ENCODE results near the gene HEATR5B. TPM values are rescaled to one million over a fixed set of nuclear protein-coding genes. Genes with fewer than 3 reads are reported as not detected.

The HEATR5B gene
- total RNA-seq, 4 donors from 2014 or later: 29.9 to 33.7 (median 31.1) TPM

- H3K4me3 ChIP-seq (ENCODE audit: low read depth, poor library complexity, severe bottlenecking): no peak overlapping the region
- no peak for DNase-seq (ENCODE audit: low spot score in 2 of 2)
- TF ChIP-seq, protein P1, sequence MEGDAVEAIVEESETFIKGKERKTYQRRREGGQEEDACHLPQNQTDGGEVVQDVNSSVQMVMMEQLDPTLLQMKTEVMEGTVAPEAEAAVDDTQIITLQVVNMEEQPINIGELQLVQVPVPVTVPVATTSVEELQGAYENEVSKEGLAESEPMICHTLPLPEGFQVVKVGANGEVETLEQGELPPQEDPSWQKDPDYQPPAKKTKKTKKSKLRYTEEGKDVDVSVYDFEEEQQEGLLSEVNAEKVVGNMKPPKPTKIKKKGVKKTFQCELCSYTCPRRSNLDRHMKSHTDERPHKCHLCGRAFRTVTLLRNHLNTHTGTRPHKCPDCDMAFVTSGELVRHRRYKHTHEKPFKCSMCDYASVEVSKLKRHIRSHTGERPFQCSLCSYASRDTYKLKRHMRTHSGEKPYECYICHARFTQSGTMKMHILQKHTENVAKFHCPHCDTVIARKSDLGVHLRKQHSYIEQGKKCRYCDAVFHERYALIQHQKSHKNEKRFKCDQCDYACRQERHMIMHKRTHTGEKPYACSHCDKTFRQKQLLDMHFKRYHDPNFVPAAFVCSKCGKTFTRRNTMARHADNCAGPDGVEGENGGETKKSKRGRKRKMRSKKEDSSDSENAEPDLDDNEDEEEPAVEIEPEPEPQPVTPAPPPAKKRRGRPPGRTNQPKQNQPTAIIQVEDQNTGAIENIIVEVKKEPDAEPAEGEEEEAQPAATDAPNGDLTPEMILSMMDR (IDR thresholded peaks at IDR 0.05): no peak
- TF ChIP-seq POLR2A (IDR thresholded peaks at IDR 0.05): no peak
- WGBS, 2 donors: 79 to 88% methylated on average over 1 of the region's 1 CpG
- intact Hi-C loops (cut with DNase I; ENCODE audit: low total_unique reads): no loop called here
These were observed 1.6 kb upstream of the HEATR5B start for GRCh38 chr2:37085731-37086147.

DNA sequence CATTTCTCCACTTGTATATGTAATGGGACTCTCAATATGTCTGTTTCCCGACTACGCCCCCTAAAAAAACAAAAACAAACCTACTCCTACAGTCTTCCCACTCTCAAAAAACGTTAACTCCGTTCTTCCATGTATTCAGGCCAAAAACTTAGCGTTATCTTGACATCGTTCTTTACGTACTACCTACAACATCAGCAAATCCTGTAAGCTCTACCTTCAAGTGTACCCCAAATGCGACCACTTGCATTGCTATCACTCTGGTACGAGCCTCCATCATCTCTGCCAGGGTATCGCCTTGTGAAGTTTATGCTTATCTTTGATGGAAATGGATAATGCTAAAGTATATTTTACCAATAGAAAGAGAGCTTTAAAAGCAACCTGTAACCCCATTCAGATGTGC, 625 bp upstream of the HEATR5B start:
- 2% methylated on average over 10 of the region's 10 CpGs for WGBS, 2 donors
- no peak for TF ChIP-seq POLR2A (IDR thresholded peaks at IDR 0.05)
- TF ChIP-seq, protein P1 (IDR thresholded peaks at IDR 0.05): no peak
- intact Hi-C loops (cut with DNase I; ENCODE audit: low total_unique reads): no loop called here

GRCh38 chr2:37080689-37081088, 3.5 kb downstream of the HEATR5B start:
- intact Hi-C loops (cut with DNase I; ENCODE audit: low total_unique reads): no loop called here
- no peak for DNase-seq (ENCODE audit: low spot score in 2 of 2)
- no peak overlapping the region for H3K4me3 ChIP-seq (ENCODE audit: low read depth, poor library complexity, severe bottlenecking)
- no peak for TF ChIP-seq POLR2A (IDR thresholded peaks at IDR 0.05)
- TF ChIP-seq, protein P1 (IDR thresholded peaks at IDR 0.05): no peak
- 43 to 46% methylated on average over 3 of the region's 3 CpGs for WGBS, 2 donors

More for the DNA sequence above, 625 bp upstream of the HEATR5B start:
- H3K4me3 ChIP-seq (ENCODE audit: low read depth, poor library complexity, severe bottlenecking): peak overlapping the region; percentile 87
- no peak for DNase-seq (ENCODE audit: low spot score in 2 of 2)

- WGBS, 2 donors: 61% methylated on average over 2 of the region's 2 CpGs
- intact Hi-C loops (cut with DNase I; ENCODE audit: low total_unique reads): no loop called here
- no peak overlapping the region for H3K4me3 ChIP-seq (ENCODE audit: low read depth, poor library complexity, severe bottlenecking)
- TF ChIP-seq, protein P1 (IDR thresholded peaks at IDR 0.05): no peak
- TF ChIP-seq POLR2A (IDR thresholded peaks at IDR 0.05): no peak
- DNase-seq (ENCODE audit: low spot score in 2 of 2): no peak
These were observed 3.9 kb downstream of the HEATR5B start for GRCh38 chr2:37080266-37080665.

- no peak for DNase-seq (ENCODE audit: low spot score in 2 of 2)
- no peak overlapping the region for H3K4me3 ChIP-seq (ENCODE audit: low read depth, poor library complexity, severe bottlenecking)
- intact Hi-C loops (cut with DNase I; ENCODE audit: low total_unique reads): loop anchor here (10.0 kb wide), 1 partner anchor 86 kb away; no protein-coding TSS in a partner anchor
- 97 to 99% methylated on average over 2 of the region's 2 CpGs for WGBS, 2 donors
- TF ChIP-seq, protein P1 (IDR thresholded peaks at IDR 0.05): no peak
- no peak for TF ChIP-seq POLR2A (IDR thresholded peaks at IDR 0.05)
These were observed 13.2 kb downstream of the HEATR5B start for GRCh38 chr2:37070931-37071330.

DNA sequence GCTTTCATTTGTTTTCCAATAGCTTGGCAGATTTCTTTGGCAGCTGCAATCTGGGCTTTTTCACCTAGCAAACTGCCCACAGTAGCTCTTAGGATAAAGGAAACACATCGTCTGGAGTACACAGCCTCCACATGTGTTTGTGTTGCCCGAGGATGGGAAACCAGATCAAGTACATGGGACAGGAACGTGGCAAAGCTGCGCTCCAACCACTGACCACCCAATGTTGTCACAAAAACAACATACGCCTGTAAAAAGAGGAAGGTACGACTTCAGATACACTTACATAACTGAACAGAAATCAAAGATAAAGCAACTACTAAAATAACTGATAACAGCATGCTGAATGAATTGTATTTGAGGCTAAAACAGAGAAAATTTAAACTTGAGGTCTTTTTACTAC, 15.5 kb downstream of the HEATR5B start:
- no peak overlapping the region for H3K4me3 ChIP-seq (ENCODE audit: low read depth, poor library complexity, severe bottlenecking)
- intact Hi-C loops (cut with DNase I; ENCODE audit: low total_unique reads): no loop called here

More for the DNA sequence above, 15.5 kb downstream of the HEATR5B start:
- WGBS, 2 donors: 78 to 85% methylated on average over 6 of the region's 6 CpGs
- no peak for DNase-seq (ENCODE audit: low spot score in 2 of 2)
- TF ChIP-seq POLR2A (IDR thresholded peaks at IDR 0.05): no peak
- TF ChIP-seq, protein P1 (IDR thresholded peaks at IDR 0.05): no peak

All from lower leg skin (tissue), 4 donors.